Kidney epithelial cell (primary cell): ENCODE data around the gene DPYD. TPM values are rescaled to one million over a fixed set of nuclear protein-coding genes. Genes with fewer than 3 reads are reported as not detected.

Experiments used
- DNase-seq: peaks from one replicate; pipeline ENCODE4 v3.0.0-alpha.2; 2010; ENCODE audit warnings: low read depth
- H3K27me3 ChIP-seq: 2 replicates; pipeline ENCODE4 v1.6.0; 2011; ENCODE audit warnings: low read length; ENCODE audit not compliant: control insufficient read depth, insufficient read depth
- H3K36me3 ChIP-seq: 2 replicates; pipeline ENCODE4 v1.5.1; 2011; ENCODE audit warnings: low read length; ENCODE audit not compliant: control insufficient read depth, insufficient read depth
- H3K4me3 ChIP-seq: 2 replicates; pipeline ENCODE4 v1.5.1; 2011; ENCODE audit warnings: low read depth, mild to moderate bottlenecking, control low read depth, low read length
- total RNA-seq: library from RNA; depleted of rRNA; stranded (reverse); fragments of >200 nt; gene quantifications from 2 replicates; pipeline ENCODE4 v1.2.3, GENCODE V29; 2015
- TF ChIP-seq, protein P1 (sequence below): IDR thresholded peaks from 2 replicates; pipeline ENCODE4 v1.5.1; 2011; ENCODE audit warnings: mild to moderate bottlenecking, moderate library complexity, low read length, control low read depth, inconsistent platforms; ENCODE audit not compliant: insufficient read depth, poor library complexity, severe bottlenecking

Gene DPYD
- total RNA-seq, 1 donor from 2014 or later = 1.6 TPM

DNA sequence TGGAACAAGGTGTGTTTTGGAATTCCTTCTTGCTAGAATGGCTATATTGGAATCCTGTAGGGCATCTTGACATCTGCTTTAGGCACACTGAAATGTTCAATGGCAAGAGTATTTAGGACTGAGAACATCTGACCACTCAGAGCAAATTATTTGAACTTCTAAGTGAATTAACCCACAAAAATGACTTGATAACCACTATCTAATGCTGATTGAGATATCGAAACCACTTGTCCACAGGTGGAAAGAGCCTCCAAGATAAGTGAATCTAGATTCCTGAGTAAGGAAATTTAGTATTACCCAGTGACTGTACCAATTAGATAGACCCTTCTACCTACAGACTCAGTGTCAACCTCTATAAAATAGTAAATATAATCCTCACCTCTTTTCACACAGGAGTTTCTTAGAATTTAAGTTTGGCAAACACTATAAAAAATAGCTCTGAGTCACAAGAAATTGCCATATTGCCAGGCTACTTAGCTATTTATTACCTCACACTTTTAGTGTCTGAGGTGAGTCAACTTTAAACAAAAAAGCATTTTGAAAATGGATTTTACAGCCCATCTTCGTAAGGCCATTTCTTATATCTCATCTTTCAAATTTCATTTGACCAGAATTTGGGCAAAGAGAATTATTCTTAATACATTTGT lies 777.5 kb downstream of the DPYD start:
- Histone ChIP-seq H3K36me3 (no peaks in the 10 kb centered on the region), H3K27me3 (no peaks in the 10 kb centered on the region), H3K4me3 (no peak overlapping the region)
- no peak for DNase-seq
- TF ChIP-seq, protein P1, sequence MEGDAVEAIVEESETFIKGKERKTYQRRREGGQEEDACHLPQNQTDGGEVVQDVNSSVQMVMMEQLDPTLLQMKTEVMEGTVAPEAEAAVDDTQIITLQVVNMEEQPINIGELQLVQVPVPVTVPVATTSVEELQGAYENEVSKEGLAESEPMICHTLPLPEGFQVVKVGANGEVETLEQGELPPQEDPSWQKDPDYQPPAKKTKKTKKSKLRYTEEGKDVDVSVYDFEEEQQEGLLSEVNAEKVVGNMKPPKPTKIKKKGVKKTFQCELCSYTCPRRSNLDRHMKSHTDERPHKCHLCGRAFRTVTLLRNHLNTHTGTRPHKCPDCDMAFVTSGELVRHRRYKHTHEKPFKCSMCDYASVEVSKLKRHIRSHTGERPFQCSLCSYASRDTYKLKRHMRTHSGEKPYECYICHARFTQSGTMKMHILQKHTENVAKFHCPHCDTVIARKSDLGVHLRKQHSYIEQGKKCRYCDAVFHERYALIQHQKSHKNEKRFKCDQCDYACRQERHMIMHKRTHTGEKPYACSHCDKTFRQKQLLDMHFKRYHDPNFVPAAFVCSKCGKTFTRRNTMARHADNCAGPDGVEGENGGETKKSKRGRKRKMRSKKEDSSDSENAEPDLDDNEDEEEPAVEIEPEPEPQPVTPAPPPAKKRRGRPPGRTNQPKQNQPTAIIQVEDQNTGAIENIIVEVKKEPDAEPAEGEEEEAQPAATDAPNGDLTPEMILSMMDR = no peak

DNA sequence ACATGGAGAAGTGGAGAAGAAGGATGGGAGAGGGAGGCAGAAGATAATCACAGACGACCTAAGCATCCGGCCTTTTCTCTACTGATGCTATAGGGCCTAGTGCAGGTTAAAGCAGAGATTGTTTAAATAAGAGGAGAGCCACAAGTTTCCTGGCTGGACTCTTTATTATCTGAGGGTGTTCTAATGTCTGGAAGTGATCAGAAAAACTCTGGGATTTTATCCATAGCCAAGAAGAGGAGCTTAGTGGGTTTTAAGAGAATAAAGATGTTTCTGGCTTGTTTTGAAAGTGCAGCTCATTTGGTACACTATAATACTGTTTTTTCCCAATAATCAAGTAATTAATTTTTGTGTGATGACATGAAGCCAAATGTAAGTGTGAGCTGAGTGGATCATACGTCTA lies 780.2 kb downstream of the DPYD start:
- Histone ChIP-seq H3K36me3 (no peaks in the 10 kb centered on the region), H3K27me3 (no peaks in the 10 kb centered on the region), H3K4me3 (no peak overlapping the region)
- DNase-seq = no peak
- TF ChIP-seq, protein P1 = no peak

DNA sequence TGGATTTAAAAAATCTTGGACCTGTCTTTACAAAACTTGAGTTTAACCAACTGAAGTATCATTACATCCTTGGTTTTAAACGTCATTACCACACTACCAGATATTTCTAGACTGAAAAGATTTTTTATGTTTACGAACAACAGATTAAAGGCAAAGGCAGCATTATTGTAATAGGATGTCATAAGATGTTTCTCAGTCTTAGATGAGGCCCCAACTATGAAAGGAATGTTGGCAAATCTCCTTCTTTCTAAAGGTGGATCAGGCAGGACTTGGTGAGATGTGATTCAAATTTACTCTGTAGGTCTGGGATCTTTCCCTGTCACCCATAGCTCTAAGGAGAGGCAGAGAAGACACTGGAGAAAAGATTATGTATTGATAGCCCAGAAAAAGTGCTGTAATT lies 781.3 kb downstream of the DPYD start:
- TF ChIP-seq, protein P1 = no peak
- no peak overlapping the region for H3K4me3 ChIP-seq
- no peak for DNase-seq
- H3K36me3 ChIP-seq = no peaks in the 10 kb centered on the region
- H3K27me3 ChIP-seq = no peaks in the 10 kb centered on the region

DNA sequence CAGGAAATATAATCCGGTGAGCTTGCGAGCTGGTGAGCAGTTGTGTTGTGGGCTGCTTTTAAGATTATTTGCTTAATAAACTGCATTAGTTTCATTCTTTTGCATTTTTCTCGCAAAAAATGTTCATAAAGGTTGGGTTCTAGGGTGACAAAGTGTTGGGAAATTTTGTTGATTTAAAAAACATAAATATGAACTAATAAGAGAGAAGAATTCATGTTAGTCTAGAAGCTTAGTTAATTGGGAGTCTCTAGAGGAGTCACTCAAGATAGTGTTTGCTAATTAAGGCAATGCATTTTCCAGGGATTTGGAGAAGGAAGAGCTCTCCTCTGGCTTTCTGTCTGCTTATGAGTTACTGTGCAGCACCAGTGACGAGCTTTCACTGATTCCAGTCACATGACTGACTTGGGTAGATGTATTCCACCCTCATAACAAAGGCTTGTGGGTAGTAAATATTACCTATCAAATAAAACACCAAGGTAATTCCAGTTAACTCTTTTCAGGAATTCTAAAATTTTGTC lies 782.3 kb downstream of the DPYD start:
- TF ChIP-seq, protein P1 = no peak
- no peaks in the 10 kb centered on the region for H3K27me3 ChIP-seq
- H3K36me3 ChIP-seq = no peaks in the 10 kb centered on the region
- DNase-seq = no peak
- H3K4me3 ChIP-seq = no peak overlapping the region

DNA sequence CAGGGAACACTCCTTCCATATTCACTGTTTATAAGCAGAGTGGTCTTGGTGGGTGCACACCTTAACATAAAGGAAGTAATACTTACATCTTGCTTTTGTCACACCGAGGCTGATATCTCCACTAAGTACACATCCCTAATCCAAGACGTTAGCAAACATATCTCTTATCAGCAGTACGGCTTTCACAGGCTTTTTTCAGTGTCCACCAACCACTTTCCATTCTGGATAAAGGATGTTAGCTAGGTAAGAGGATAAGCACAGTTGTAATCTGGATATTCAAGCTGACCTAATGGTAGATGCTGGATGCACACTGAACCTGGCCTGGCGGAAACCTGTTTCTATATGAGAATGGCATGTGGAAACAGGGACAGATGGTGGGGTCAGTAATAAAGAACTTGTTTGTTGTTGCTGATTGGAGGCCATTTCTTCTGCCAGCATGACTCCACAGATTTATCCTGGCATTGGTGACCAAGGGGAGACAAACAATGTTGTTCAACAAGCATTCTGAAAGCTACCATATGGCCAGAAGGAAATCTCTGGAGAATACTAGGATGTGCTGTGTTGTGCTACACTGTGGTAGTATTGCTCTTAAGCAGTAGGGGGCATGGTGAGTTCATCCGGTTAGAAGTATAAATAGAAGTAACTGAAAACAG lies 782.8 kb downstream of the DPYD start:
- DNase-seq = no peak
- no peaks in the 10 kb centered on the region for H3K27me3 ChIP-seq
- TF ChIP-seq, protein P1 = peak; percentile 74
- H3K36me3 ChIP-seq = no peaks in the 10 kb centered on the region
- no peak overlapping the region for H3K4me3 ChIP-seq
